NCI-H526 (cell line): ENCODE data around the gene GPC6.
A peak's percentile ranks its signal among the peaks of the same experiment; 100 is the strongest.

Source experiments
- DNase-seq, 2 experiments: peaks; one replicate each; lab custom pipeline; 2025; lab: John Stamatoyannopoulos, UW

The GPC6 gene

GRCh38 chr13:93966267-93966936 lies 739.8 kb downstream of the GPC6 start:
- no peak for DNase-seq

- DNase-seq: no peak
Observed at GRCh38 chr13:93967286-93967685, 740.7 kb downstream of the GPC6 start.

GRCh38 chr13:93975242-93975641 lies 748.6 kb downstream of the GPC6 start:
- no peak for DNase-seq

- DNase-seq: no peak
Observed at GRCh38 chr13:93976528-93976927, 749.9 kb downstream of the GPC6 start.

GRCh38 chr13:93977986-93978385 lies 751.4 kb downstream of the GPC6 start:
- no peak for DNase-seq

- no peak for DNase-seq
Observed at GRCh38 chr13:93981426-93981977, 754.9 kb downstream of the GPC6 start.

- no peak for DNase-seq
Observed at GRCh38 chr13:93982179-93982918, 755.7 kb downstream of the GPC6 start.

- no peak for DNase-seq
Observed at GRCh38 chr13:93984052-93984451, 757.4 kb downstream of the GPC6 start.

- peak; percentile 92 to 94 for DNase-seq
Observed at GRCh38 chr13:93984876-93985275, 758.3 kb downstream of the GPC6 start.

GRCh38 chr13:93987458-93987857 lies 760.9 kb downstream of the GPC6 start:
- no peak for DNase-seq

GRCh38 chr13:93991569-93991968 lies 765.0 kb downstream of the GPC6 start:
- DNase-seq: no peak

GRCh38 chr13:93996481-93996880 lies 769.9 kb downstream of the GPC6 start:
- DNase-seq: no peak

- DNase-seq: peak in 1 of 2 experiments; percentile 64
Observed at GRCh38 chr13:94006296-94006695, 779.7 kb downstream of the GPC6 start.

- DNase-seq: no peak
Observed at GRCh38 chr13:94007072-94007471, 780.5 kb downstream of the GPC6 start.

- no peak for DNase-seq
Observed at GRCh38 chr13:94009701-94010100, 783.1 kb downstream of the GPC6 start.

GRCh38 chr13:94014461-94014860 lies 787.9 kb downstream of the GPC6 start:
- DNase-seq: no peak

- no peak for DNase-seq
Observed at GRCh38 chr13:94020426-94020825, 793.8 kb downstream of the GPC6 start.

GRCh38 chr13:94020833-94021232 lies 794.2 kb downstream of the GPC6 start:
- DNase-seq: no peak

GRCh38 chr13:94028234-94028633 lies 801.6 kb downstream of the GPC6 start:
- no peak for DNase-seq

- peak; percentile 91 to 92 for DNase-seq
Observed at GRCh38 chr13:94028650-94029049, 802.0 kb downstream of the GPC6 start.

- peak in 1 of 2 experiments; percentile 50 for DNase-seq
Observed at GRCh38 chr13:94030415-94031119, 804.0 kb downstream of the GPC6 start.

GRCh38 chr13:94031609-94032008 lies 805.0 kb downstream of the GPC6 start:
- no peak for DNase-seq

GRCh38 chr13:94033098-94033497 lies 806.5 kb downstream of the GPC6 start:
- DNase-seq: no peak
